ENCODE results near the gene KLHL2. TPM values are rescaled to one million over a fixed set of nuclear protein-coding genes. Genes with fewer than 3 reads are reported as not detected.

Gene KLHL2
- total RNA-seq, 1 donor from 2014 or later = 28.2 TPM

DNA sequence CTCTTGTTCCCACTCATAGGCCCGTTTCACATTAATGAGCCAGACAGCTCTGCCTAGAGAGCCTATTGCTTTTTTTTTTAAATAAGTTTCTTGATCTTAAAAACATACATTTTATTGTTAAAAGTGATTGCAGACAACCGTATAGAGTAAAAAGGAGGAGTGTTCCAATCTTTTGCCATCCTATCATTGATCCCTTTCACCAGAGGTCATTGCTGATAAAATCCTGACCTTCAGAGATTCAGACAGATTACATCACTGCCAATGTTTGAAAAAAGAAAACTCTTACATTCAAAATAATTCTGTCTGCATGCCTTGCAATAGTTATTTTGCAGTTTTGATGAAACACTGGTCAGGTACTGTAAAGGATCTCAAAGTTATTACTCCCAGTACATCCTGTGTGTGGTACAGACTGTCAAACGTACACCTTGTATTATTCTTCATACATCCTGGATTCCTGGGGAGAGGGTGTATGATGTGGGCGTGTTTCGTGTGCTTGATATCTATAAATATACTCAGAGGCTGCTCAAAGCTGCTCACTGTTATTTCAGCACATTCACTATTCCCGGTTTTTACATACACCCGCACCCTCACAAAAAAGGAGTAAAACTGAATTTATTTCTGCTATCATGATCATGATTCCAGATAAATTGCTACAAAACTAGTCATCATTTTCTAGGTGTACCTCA lies 15.4 kb upstream of the KLHL2 start:
- no peaks in the 10 kb centered on the region for H3K79me2 ChIP-seq (ENCODE audit: insufficient read depth, low read length)
- Mint-ChIP-seq H3K4me1 (ENCODE audit: low read depth, unreplicated experiment) (peaks cover 20% of the 10 kb centered on the region), H3K27me3 (ENCODE audit: low read depth, unreplicated experiment) (no peaks in the 10 kb centered on the region), H3K9me3 (ENCODE audit: unreplicated experiment) (peaks cover 7% of the 10 kb centered on the region), H3K36me3 (ENCODE audit: low read depth, unreplicated experiment) (no peaks in the 10 kb centered on the region), H3K4me3 (ENCODE audit: unreplicated experiment) (no peak overlapping the region), H3K27ac (ENCODE audit: unreplicated experiment) (no peak overlapping the region)
- H3K27me3 ChIP-seq (ENCODE audit: insufficient read depth, low read length) = no peaks in the 10 kb centered on the region
- DNase-seq (ENCODE audit: low read depth) (no peak), FAIRE-seq (no peak)
- no peaks in the 10 kb centered on the region for H3K36me3 ChIP-seq (ENCODE audit: insufficient read depth, low read length)
- H2AFZ ChIP-seq (ENCODE audit: low read depth, low read length) = no peak overlapping the region
- no peak overlapping the region for H3K4me3 ChIP-seq (ENCODE audit: insufficient read depth, low read depth, low read length)
- H4K20me1 ChIP-seq (ENCODE audit: insufficient read depth, low read length) = no peaks in the 10 kb centered on the region
- no peak overlapping the region for H3K27ac ChIP-seq (ENCODE audit: low read depth, low read length)
- H3K4me1 ChIP-seq (ENCODE audit: insufficient read depth, low read length) = no peaks in the 10 kb centered on the region
- no peak overlapping the region for H3K9ac ChIP-seq (ENCODE audit: low read length)
- TF ChIP-seq, protein P1, sequence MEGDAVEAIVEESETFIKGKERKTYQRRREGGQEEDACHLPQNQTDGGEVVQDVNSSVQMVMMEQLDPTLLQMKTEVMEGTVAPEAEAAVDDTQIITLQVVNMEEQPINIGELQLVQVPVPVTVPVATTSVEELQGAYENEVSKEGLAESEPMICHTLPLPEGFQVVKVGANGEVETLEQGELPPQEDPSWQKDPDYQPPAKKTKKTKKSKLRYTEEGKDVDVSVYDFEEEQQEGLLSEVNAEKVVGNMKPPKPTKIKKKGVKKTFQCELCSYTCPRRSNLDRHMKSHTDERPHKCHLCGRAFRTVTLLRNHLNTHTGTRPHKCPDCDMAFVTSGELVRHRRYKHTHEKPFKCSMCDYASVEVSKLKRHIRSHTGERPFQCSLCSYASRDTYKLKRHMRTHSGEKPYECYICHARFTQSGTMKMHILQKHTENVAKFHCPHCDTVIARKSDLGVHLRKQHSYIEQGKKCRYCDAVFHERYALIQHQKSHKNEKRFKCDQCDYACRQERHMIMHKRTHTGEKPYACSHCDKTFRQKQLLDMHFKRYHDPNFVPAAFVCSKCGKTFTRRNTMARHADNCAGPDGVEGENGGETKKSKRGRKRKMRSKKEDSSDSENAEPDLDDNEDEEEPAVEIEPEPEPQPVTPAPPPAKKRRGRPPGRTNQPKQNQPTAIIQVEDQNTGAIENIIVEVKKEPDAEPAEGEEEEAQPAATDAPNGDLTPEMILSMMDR (IDR thresholded peaks at IDR 0.05; ENCODE audit: insufficient read depth, low read depth, low read length) = no peak
- TF ChIP-seq EZH2 (IDR thresholded peaks at IDR 0.05; ENCODE audit: insufficient read depth, low read length) = no peak
- no peaks in the 10 kb centered on the region for H3K9me3 ChIP-seq (ENCODE audit: insufficient read depth, low read depth, low read length)
- H3K4me2 ChIP-seq (ENCODE audit: low read length) = no peak overlapping the region

DNA sequence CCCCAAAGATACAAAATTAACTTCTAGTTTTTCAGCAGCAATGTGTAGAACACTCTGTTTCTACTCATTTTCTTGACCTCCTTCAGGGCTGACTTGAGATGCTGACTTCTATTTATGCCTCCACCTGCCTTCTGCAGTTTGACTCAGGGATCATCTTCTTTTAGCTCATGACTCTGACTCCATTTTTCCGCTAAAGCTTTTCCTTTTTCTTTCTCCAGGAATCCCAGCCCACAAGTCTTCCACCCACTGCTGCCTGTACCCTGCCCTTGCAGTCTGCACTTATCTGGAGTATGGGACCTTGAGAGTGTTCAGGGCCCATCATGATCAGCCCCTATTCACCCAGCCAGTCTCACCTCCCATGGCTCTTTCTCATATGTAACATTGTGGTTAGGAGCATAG lies 14.9 kb upstream of the KLHL2 start:
- Histone ChIP-seq H3K27ac (ENCODE audit: low read depth, low read length) (no peak overlapping the region), H3K4me3 (ENCODE audit: insufficient read depth, low read depth, low read length) (no peak overlapping the region), H3K4me1 (ENCODE audit: insufficient read depth, low read length) (no peaks in the 10 kb centered on the region), H2AFZ (ENCODE audit: low read depth, low read length) (no peak overlapping the region), H3K27me3 (ENCODE audit: insufficient read depth, low read length) (no peaks in the 10 kb centered on the region), H3K79me2 (ENCODE audit: insufficient read depth, low read length) (no peaks in the 10 kb centered on the region), H3K9me3 (ENCODE audit: insufficient read depth, low read depth, low read length) (no peaks in the 10 kb centered on the region), H3K36me3 (ENCODE audit: insufficient read depth, low read length) (no peaks in the 10 kb centered on the region), H3K4me2 (ENCODE audit: low read length) (no peak overlapping the region), H3K9ac (ENCODE audit: low read length) (no peak overlapping the region), H4K20me1 (ENCODE audit: insufficient read depth, low read length) (no peaks in the 10 kb centered on the region)
- Mint-ChIP-seq H3K27ac (ENCODE audit: unreplicated experiment) (no peak overlapping the region), H3K4me1 (ENCODE audit: low read depth, unreplicated experiment) (peaks cover 20% of the 10 kb centered on the region), H3K27me3 (ENCODE audit: low read depth, unreplicated experiment) (no peaks in the 10 kb centered on the region), H3K36me3 (ENCODE audit: low read depth, unreplicated experiment) (no peaks in the 10 kb centered on the region), H3K9me3 (ENCODE audit: unreplicated experiment) (peaks cover 4% of the 10 kb centered on the region), H3K4me3 (ENCODE audit: unreplicated experiment) (no peak overlapping the region)
- DNase-seq (ENCODE audit: low read depth) (no peak), FAIRE-seq (no peak)
- TF ChIP-seq EZH2 (IDR thresholded peaks at IDR 0.05; ENCODE audit: insufficient read depth, low read length) = no peak
- TF ChIP-seq, protein P1 (IDR thresholded peaks at IDR 0.05; ENCODE audit: insufficient read depth, low read depth, low read length) = no peak

DNA sequence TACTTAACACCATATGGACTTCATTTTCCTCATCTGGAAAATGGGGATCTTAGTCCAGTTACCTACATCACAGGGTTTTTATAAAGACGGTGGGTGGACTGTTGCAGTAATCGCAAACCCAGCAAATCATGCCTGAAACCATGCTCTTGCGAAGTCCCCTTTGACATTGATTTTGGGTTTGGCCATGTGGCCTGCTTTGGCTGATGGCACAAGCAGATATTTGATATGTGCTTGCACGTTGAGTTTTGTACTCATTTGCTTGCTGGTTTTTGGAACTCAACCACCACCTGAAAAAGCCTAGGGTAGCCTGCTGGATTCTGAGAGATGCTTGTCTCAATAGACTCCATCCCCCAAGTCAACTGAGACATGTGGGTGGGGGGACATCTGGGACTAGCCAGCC lies 14.4 kb upstream of the KLHL2 start:
- FAIRE-seq (no peak), DNase-seq (ENCODE audit: low read depth) (no peak)
- Histone ChIP-seq H3K9me3 (ENCODE audit: insufficient read depth, low read depth, low read length) (no peaks in the 10 kb centered on the region), H2AFZ (ENCODE audit: low read depth, low read length) (no peak overlapping the region), H3K27me3 (ENCODE audit: insufficient read depth, low read length) (no peaks in the 10 kb centered on the region), H3K4me3 (ENCODE audit: insufficient read depth, low read depth, low read length) (no peak overlapping the region), H4K20me1 (ENCODE audit: insufficient read depth, low read length) (no peaks in the 10 kb centered on the region), H3K4me1 (ENCODE audit: insufficient read depth, low read length) (no peaks in the 10 kb centered on the region), H3K4me2 (ENCODE audit: low read length) (no peak overlapping the region), H3K36me3 (ENCODE audit: insufficient read depth, low read length) (no peaks in the 10 kb centered on the region), H3K9ac (ENCODE audit: low read length) (no peak overlapping the region), H3K79me2 (ENCODE audit: insufficient read depth, low read length) (no peaks in the 10 kb centered on the region), H3K27ac (ENCODE audit: low read depth, low read length) (no peak overlapping the region)
- no peak for TF ChIP-seq EZH2 (IDR thresholded peaks at IDR 0.05; ENCODE audit: insufficient read depth, low read length)
- TF ChIP-seq, protein P1 (IDR thresholded peaks at IDR 0.05; ENCODE audit: insufficient read depth, low read depth, low read length) = no peak
- peaks cover 4% of the 10 kb centered on the region for H3K9me3 Mint-ChIP-seq (ENCODE audit: unreplicated experiment)
- peaks cover 20% of the 10 kb centered on the region for H3K4me1 Mint-ChIP-seq (ENCODE audit: low read depth, unreplicated experiment)
- H3K27me3 Mint-ChIP-seq (ENCODE audit: low read depth, unreplicated experiment) = no peaks in the 10 kb centered on the region
- no peak overlapping the region for H3K4me3 Mint-ChIP-seq (ENCODE audit: unreplicated experiment)
- no peaks in the 10 kb centered on the region for H3K36me3 Mint-ChIP-seq (ENCODE audit: low read depth, unreplicated experiment)
- no peak overlapping the region for H3K27ac Mint-ChIP-seq (ENCODE audit: unreplicated experiment)

Data from astrocyte (in vitro differentiated cells and primary cell).